Fibroblast of villous mesenchyme (primary cell): Measurements from ENCODE around the gene ZSCAN25. TPM values are rescaled to one million over a fixed set of nuclear protein-coding genes. Genes with fewer than 3 reads are reported as not detected.

Experiments used
- DNase-seq: peaks from one replicate; pipeline ENCODE4 v3.0.0-alpha.2; 2010; ENCODE audit warnings: low read depth
- H3K4me3 ChIP-seq: 2 replicates; pipeline ENCODE4 v1.5.1; 2011; ENCODE audit warnings: low read depth, mild to moderate bottlenecking, low read length
- total RNA-seq: library from RNA; depleted of rRNA; stranded (reverse); fragments of >200 nt; gene quantifications from 2 replicates; pipeline ENCODE4 v1.2.3, GENCODE V29; 2012
- TF ChIP-seq, protein P1 (sequence below): IDR thresholded peaks from 2 replicates; pipeline ENCODE4 v1.5.1; 2012; ENCODE audit warnings: low read depth, mild to moderate bottlenecking, low read length; ENCODE audit not compliant: insufficient read depth

ZSCAN25 gene
- total RNA-seq, 1 donor, result 13.4 TPM

DNA sequence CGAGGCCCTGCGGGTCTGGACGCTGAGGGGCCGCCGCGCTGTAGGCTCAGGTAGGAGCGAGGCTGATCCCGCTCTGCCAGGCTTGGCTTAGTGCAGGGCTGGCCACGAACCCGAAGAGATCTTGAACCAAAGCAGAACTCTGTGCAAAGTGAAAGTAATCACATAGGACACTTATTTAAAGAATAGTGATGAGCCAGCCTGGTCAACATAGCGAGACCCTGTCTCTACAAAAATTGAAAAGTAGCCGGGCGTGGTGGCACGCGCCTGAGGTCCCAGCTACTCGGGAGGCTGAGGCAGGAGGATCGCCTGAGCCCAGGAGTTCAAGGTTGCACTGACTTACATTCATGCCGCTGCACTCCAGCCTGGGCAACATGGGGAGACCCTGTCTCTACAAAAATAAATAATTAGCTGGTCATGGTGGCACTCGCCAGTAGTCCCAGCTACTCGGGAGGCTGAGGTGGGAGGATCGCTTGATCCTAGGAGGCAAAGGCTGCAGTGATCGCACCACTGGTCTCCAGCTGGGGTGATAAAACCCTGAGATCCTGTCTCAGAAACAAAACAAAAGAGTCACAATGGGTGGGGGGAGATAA is 541 bp downstream of the ZSCAN25 start:
- no peak for DNase-seq
- TF ChIP-seq, protein P1, sequence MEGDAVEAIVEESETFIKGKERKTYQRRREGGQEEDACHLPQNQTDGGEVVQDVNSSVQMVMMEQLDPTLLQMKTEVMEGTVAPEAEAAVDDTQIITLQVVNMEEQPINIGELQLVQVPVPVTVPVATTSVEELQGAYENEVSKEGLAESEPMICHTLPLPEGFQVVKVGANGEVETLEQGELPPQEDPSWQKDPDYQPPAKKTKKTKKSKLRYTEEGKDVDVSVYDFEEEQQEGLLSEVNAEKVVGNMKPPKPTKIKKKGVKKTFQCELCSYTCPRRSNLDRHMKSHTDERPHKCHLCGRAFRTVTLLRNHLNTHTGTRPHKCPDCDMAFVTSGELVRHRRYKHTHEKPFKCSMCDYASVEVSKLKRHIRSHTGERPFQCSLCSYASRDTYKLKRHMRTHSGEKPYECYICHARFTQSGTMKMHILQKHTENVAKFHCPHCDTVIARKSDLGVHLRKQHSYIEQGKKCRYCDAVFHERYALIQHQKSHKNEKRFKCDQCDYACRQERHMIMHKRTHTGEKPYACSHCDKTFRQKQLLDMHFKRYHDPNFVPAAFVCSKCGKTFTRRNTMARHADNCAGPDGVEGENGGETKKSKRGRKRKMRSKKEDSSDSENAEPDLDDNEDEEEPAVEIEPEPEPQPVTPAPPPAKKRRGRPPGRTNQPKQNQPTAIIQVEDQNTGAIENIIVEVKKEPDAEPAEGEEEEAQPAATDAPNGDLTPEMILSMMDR, result no peak
- peak overlapping the region; percentile 94 for H3K4me3 ChIP-seq

DNA sequence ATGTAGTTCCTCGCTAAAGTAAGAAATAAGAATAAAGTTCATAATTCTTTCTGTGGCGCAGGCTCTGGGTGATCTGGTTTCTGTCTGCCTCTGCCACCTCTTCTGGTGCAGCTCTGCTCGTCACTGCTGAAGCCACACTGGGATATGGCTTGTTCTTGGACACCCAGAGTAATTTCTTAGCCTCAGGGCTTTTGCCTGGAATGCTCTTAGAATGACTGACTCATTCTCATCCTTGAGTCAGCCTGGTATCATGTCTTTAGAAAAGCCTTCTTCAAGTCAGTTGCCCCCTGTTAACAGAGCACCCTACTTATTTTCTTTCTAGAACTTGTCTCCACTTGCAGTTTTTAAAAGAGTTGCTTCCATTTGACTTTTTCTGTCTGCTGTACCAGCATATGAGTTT is 2.0 kb downstream of the ZSCAN25 start:
- DNase-seq, result peak; percentile 56
- no peak overlapping the region for H3K4me3 ChIP-seq
- TF ChIP-seq, protein P1, result no peak

DNA sequence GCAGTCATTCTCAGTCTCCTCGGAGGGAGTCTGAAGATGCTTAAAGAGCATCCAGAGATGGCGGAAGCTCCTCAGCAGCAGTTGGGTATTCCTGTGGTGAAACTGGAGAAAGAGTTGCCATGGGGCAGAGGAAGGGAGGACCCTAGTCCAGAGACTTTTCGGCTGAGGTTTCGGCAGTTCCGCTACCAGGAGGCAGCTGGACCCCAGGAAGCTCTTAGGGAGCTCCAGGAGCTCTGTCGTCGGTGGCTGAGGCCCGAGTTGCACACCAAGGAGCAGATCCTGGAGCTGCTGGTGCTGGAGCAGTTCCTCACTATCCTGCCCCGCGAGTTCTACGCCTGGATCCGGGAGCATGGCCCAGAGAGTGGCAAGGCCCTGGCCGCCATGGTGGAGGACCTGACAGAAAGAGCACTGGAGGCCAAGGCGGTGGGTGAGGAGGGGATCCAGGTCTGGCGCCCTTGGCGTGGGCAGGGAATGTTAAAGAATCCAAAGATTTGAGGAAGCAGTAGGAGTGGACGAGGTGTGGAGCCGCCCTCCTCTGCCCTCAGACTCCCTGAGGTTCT is 2.9 kb downstream of the ZSCAN25 start:
- no peak overlapping the region for H3K4me3 ChIP-seq
- no peak for DNase-seq
- TF ChIP-seq, protein P1, result no peak

DNA sequence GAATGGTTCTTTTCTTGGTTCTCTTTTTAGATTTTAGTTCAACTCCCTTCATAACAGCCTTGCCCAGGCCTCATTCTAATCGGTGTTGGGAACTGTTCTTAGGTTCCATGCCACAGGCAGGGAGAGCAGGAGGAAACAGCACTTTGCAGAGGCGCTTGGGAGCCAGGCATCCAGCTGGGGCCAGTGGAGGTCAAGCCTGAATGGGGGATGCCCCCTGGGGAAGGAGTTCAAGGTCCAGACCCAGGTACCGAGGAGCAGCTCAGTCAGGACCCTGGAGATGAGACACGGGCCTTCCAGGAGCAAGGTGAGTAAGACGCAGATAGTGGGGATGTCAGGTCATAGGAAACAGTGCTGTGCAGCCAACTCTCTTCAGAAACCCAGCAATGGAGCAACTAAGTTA is 4.5 kb downstream of the ZSCAN25 start:
- no peak for DNase-seq
- TF ChIP-seq, protein P1, result no peak
- no peak overlapping the region for H3K4me3 ChIP-seq

DNA sequence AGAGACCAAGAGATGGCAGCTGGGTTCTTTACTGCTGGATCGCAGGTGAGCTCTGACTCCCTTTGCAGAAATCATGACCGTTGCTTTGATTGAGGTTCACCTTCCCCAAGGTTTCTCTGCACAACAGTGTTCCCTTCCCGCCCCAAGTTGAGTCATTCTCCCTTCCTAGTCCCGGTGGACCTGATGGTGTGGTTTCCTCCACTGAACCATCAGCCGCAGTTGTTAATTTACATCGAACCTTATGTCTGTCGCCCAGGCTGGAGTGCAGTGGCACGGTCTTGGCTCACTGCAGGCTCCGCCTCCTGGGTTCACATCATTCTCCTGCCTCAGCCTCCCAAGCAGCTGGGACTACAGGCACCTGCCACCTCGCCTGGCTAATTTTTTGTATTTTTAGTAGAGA is 5.8 kb downstream of the ZSCAN25 start:
- TF ChIP-seq, protein P1, result no peak
- no peak for DNase-seq
- H3K4me3 ChIP-seq, result no peak overlapping the region

DNA sequence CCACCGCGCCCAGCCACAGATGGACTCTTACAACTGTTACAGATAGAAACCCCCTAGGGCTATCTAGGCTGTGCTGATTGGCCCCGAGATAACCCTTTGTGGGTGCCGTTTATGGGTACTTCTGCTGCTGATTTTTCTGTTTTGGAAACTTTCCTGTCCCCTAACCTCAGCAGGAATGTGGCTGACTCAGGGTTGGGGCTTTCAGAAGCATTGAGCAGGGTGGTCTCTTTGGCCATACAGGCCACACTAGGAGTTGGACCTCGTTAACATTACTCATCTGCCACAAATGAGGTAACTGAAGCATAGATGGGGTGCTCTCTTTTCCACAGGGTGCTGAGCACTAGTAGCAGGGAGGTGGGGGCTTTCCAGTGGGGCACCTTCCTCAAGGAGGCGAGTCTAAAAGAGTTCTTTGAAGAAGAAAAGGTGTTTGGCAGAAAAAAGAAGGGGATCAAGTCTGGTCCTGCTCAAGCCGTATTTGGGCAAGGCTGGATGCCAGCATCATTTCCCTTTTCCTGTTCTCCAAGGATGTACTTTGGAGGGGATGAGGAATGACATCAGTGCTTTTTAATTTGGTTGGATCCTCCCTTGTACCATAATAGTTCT is 6.4 kb downstream of the ZSCAN25 start:
- no peak overlapping the region for H3K4me3 ChIP-seq
- TF ChIP-seq, protein P1, result no peak
- DNase-seq, result no peak
